Type B pancreatic cell (in vitro differentiated cells): ENCODE data around the gene HYAL4. TPM values are rescaled to one million over a fixed set of nuclear protein-coding genes. Genes with fewer than 3 reads are reported as not detected.
"Not testable (repeated sequence)": the region's sequence is repeated elsewhere in the genome, so short reads cannot be mapped to it uniquely, and the experiment has no call there.

Source experiments
- DNase-seq: peaks from one replicate; pipeline ENCODE4 v3.0.0; 2021; ENCODE audit warnings: mixed read lengths; ENCODE audit not compliant: unreplicated experiment; ENCODE audit errors: extremely low spot score
- H3K27ac Mint-ChIP-seq: 2 replicates; pipeline ENCODE4 v1.8.0; 2021; ENCODE audit warnings: mild to moderate bottlenecking, mixed read lengths
- H3K27me3 Mint-ChIP-seq: 2 replicates; pipeline ENCODE4 v1.8.0; 2021; ENCODE audit warnings: mixed read lengths
- H3K36me3 Mint-ChIP-seq: 2 replicates; pipeline ENCODE4 v1.8.0; 2021; ENCODE audit warnings: mixed read lengths
- H3K4me1 Mint-ChIP-seq: one replicate; pipeline ENCODE4 v1.8.0; 2021; ENCODE audit warnings: mixed read lengths; ENCODE audit not compliant: unreplicated experiment
- H3K4me3 Mint-ChIP-seq: 2 replicates; pipeline ENCODE4 v1.8.0; 2021; ENCODE audit warnings: mild to moderate bottlenecking, mixed read lengths
- H3K9me3 Mint-ChIP-seq: 2 replicates; pipeline ENCODE4 v1.8.0; 2021; ENCODE audit warnings: mixed read lengths
- total RNA-seq: library from RNA; stranded (reverse); gene quantifications from 2 replicates; pipeline ENCODE4 v1.2.1, GENCODE V29; 2021; ENCODE audit warnings: low replicate concordance
- TF ChIP-seq, protein P1 (sequence below): fragments of 200-600 bp; sonication (generic); conservative IDR thresholded peaks from 2 replicates; pipeline ENCODE4 v1.5.0; 2021; ENCODE audit warnings: antibody characterized with exemption, mild to moderate bottlenecking

The HYAL4 gene
- total RNA-seq, 1 donor from 2014 or later: not detected

DNA sequence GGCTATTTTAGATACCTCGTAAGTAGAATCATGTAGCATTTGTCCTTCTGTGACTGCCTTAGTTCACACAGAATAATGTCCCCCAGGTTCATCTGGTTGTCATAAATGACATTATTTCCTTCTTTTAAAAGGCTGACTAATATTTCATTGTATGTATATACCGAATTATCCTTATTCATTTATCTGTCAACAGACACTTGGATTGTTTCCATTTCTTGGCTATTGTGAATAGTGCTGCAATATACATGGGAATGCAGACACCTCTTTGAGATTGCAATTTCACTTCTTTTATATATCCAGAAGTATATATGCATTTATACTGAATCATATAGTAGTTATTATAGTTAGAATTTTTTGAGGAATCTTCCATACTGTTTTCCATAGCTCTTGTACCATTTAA lies 24.1 kb upstream of the HYAL4 start:
- TF ChIP-seq, protein P1, sequence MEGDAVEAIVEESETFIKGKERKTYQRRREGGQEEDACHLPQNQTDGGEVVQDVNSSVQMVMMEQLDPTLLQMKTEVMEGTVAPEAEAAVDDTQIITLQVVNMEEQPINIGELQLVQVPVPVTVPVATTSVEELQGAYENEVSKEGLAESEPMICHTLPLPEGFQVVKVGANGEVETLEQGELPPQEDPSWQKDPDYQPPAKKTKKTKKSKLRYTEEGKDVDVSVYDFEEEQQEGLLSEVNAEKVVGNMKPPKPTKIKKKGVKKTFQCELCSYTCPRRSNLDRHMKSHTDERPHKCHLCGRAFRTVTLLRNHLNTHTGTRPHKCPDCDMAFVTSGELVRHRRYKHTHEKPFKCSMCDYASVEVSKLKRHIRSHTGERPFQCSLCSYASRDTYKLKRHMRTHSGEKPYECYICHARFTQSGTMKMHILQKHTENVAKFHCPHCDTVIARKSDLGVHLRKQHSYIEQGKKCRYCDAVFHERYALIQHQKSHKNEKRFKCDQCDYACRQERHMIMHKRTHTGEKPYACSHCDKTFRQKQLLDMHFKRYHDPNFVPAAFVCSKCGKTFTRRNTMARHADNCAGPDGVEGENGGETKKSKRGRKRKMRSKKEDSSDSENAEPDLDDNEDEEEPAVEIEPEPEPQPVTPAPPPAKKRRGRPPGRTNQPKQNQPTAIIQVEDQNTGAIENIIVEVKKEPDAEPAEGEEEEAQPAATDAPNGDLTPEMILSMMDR: no peak
- Mint-ChIP-seq H3K4me3 (no peak overlapping the region), H3K36me3 (no peaks in the 10 kb centered on the region), H3K27ac (no peak overlapping the region), H3K4me1 (peaks cover 4% of the 10 kb centered on the region), H3K27me3 (no peaks in the 10 kb centered on the region), H3K9me3 (no peaks in the 10 kb centered on the region)
- DNase-seq: no peak

DNA sequence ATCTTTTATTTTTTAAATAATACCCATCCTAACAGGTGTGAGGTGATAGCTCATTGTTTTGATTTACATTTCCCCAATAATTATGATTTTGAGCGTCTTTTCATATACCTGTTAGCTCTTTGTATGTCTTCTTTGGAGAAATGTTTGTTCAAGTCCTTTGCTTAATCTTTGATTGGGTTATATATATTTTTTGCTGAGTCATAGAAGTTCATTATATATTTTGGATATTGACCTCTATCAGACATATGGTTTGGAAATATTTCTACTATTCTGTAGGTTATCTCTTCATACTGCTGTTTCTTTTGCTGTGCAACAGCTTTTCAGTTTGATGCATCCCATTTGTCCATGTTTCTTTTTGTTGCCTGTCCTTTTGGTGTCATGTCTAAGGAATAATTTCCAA lies 23.6 kb upstream of the HYAL4 start:
- TF ChIP-seq, protein P1: no peak
- H3K4me1 Mint-ChIP-seq: peaks cover 4% of the 10 kb centered on the region
- no peaks in the 10 kb centered on the region for H3K36me3 Mint-ChIP-seq
- DNase-seq: no peak
- H3K4me3 Mint-ChIP-seq: no peak overlapping the region
- H3K9me3 Mint-ChIP-seq: no peaks in the 10 kb centered on the region
- no peaks in the 10 kb centered on the region for H3K27me3 Mint-ChIP-seq
- H3K27ac Mint-ChIP-seq: no peak overlapping the region

DNA sequence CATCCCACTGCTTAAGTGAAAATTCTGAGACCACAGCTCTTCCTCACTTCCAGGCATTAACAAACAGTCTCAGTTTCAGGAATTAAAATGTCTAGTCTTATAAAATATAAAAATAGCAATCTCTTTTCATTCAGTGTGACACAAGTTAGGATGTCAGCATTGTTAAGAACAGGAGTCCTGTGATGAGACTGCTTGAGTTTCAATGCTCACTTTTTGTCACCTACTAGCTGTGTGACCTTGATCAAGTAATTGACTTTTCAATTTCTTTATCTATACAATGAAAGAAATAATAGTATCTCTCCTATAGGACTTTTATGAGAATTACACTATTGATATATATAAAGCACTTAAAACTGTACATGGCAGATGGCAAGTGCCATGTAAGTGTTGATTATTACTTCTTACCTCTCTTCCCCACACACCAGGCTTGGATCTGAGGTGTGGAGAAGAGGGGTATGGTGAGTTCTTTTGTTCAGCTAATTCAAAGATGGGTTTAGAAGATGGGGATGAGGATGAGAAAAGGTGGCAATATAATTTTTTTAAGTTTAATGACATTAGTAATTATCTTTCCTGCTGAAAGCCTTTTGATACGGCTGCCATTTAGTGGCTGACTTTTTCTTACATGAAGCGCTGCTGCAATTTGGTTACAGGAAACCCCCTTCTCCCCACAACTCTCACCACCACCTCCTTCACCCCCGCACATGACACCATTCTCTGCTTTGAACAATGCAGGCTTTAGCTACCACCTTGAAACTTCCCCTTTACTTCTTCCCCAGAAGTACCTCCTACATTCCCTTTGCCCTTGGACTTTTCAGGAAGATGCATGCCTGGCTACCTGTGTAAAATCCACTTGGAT lies 20.8 kb upstream of the HYAL4 start:
- Mint-ChIP-seq H3K4me3 (no peak overlapping the region), H3K27ac (no peak overlapping the region), H3K27me3 (peaks cover 5% of the 10 kb centered on the region), H3K9me3 (no peaks in the 10 kb centered on the region), H3K36me3 (no peaks in the 10 kb centered on the region), H3K4me1 (peaks cover 4% of the 10 kb centered on the region)
- TF ChIP-seq, protein P1: no peak
- DNase-seq: no peak

DNA sequence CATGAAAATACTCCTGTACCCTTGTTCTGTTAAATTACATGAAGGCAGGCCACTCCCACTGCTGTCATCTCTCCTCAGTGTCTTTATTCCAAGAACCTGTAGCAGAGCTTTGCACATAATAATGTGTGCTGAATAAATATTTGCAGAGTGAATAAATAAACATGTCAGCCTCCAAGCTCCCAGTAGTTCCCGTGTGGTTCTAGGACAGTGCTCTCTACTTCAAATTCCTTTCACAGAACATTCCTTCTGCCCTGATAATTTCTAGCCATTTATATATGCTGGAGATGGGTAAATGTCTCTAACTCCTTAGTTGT lies 20.3 kb upstream of the HYAL4 start:
- H3K4me1 Mint-ChIP-seq: peaks cover 4% of the 10 kb centered on the region
- H3K4me3 Mint-ChIP-seq: no peak overlapping the region
- no peaks in the 10 kb centered on the region for H3K9me3 Mint-ChIP-seq
- no peak for DNase-seq
- H3K36me3 Mint-ChIP-seq: no peaks in the 10 kb centered on the region
- H3K27me3 Mint-ChIP-seq: peaks cover 5% of the 10 kb centered on the region
- TF ChIP-seq, protein P1: no peak
- no peak overlapping the region for H3K27ac Mint-ChIP-seq

DNA sequence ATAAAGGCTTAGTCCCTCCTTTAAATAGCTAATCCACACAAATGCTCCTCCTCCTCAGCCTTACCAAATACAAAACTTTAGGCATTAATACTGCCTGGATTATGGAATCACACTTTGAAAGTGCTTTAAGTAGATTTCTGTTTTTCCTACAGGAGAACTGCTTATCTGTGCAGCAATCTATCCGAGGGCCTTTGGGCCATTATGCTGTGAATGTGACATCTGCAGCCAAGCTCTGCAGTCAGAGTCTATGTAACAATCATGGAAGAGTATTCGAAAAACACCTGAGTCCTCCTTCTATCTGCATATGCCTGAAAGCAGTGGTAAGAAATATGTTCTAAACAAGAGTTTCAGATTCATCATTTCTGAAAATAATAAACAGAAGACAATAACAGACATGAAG lies 16.2 kb upstream of the HYAL4 start:
- TF ChIP-seq, protein P1: no peak
- Mint-ChIP-seq H3K4me1 (peaks cover 4% of the 10 kb centered on the region), H3K36me3 (no peaks in the 10 kb centered on the region), H3K27ac (no peak overlapping the region), H3K9me3 (no peaks in the 10 kb centered on the region), H3K27me3 (peaks cover 5% of the 10 kb centered on the region), H3K4me3 (no peak overlapping the region)
- DNase-seq: no peak

DNA sequence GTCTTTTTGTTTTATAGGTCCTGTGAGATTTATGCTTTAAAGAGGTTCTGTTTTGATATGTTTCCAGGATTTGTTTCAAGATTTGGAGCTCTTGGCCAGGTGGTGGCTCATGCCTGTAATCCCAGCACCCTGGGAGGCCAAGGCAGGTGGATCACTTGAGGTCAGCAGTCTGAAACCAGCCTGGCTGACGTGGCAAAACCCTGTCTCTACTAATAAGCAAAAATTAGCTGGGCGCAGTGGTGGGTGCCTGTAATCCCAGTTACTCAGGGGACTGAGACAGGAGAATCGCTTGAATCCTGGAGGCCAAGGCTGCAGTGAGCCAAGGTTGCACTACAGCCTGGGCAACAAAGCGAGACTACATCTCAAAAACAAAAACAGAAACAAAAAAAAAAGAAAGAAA lies 8.3 kb upstream of the HYAL4 start:
- H3K36me3 Mint-ChIP-seq: no peaks in the 10 kb centered on the region
- no peaks in the 10 kb centered on the region for H3K4me1 Mint-ChIP-seq
- no peak for DNase-seq
- H3K27ac Mint-ChIP-seq: no peak overlapping the region
- H3K27me3 Mint-ChIP-seq: no peaks in the 10 kb centered on the region
- no peaks in the 10 kb centered on the region for H3K9me3 Mint-ChIP-seq
- H3K4me3 Mint-ChIP-seq: no peak overlapping the region
- TF ChIP-seq, protein P1: no peak

DNA sequence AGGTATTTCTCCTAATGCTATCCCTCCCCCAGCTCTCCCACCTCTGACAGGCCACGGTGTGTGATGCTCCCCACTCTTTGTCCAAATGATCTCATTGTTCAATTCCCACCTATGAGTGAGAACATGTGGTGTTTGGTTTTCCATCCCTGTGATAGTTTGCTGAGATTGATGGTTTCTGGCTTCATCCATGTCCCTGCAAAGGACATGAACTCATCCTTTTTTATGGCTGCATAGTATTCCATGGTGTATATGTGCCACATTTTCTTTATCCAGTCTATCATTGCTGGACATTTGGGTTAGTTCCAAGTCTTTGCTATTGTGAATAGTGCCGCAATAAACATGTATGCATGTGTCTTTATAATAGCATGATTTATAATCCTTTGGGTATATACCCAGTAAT lies 5.9 kb upstream of the HYAL4 start:
- not testable (repeated sequence) for H3K4me3 Mint-ChIP-seq, DNase-seq, H3K27me3 Mint-ChIP-seq, H3K4me1 Mint-ChIP-seq, H3K27ac Mint-ChIP-seq, H3K9me3 Mint-ChIP-seq, H3K36me3 Mint-ChIP-seq

DNA sequence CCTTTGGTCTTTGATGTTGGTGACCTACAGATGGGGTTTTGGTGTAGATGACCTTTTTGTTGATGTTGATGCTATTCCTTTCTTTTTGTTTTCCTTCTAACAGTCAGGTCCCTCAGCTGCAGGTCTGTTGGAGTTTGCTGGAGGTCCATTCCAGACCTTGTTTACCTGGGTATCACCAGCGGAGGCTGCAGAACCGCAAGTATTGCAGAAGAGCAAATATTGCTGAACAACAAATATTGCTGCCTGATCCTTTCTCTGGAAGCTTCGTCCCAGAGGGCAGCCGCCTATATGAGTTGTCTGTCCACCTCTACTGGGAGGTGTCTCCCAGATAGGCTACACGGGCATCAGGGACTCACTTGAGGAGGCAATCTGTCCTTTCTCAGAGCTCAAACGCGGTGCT lies 827 bp upstream of the HYAL4 start:
- H3K27me3 Mint-ChIP-seq, H3K27ac Mint-ChIP-seq, DNase-seq, H3K9me3 Mint-ChIP-seq, H3K36me3 Mint-ChIP-seq, H3K4me1 Mint-ChIP-seq, H3K4me3 Mint-ChIP-seq: not testable (repeated sequence)
